Measurements from ENCODE around the gene CPLANE1. TPM values are rescaled to one million over a fixed set of nuclear protein-coding genes. Genes with fewer than 3 reads are reported as not detected.
A peak's percentile ranks its signal among the peaks of the same experiment; 100 is the strongest.
"Not testable (repeated sequence)": the region's sequence is repeated elsewhere in the genome, so short reads cannot be mapped to it uniquely, and the experiment has no call there.

CPLANE1 gene
- total and polyA plus RNA-seq, 2 of the 4 experiments (the other 2 are of a cell fraction), result 4.4 to 17.9 TPM

DNA sequence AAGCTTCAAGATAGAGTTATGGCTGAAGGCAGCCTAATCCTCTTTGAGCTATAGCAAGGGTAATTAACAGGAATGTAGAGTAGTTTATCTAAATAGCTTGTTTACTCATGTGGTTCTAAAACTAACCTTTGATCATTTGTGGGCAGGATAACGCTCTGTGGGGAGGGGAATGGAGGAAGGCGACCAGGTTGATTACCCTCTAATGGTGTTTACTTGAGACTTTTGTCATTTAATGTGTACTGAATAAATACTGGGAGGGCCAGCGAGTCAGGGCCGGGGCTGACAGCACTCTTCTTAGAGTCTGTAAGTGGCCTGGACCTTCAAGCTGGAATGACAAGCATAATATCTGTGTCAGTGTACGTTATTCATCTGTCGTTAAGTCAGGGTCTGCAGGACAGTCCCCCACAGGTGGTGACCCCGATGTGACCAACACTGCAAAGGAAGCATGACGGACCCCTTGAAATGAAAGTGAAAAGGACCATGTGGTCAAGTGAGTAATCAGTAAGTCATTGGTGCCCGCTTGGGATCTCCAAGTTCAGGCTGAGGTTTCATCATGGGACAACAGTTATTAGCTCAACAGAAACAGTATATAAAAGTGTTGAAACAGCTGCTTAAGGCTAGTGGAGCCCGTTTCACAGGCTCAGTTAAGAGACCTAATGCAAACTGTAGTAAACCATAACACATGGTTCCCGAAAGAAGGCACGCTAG is 162.6 kb downstream of the CPLANE1 start:
- 65% methylated on average over 2 of the region's 12 CpGs; no CpG with 5 or more reads in 1 of the 2 experiments for WGBS, 2 experiments (ENCODE audit: extremely low coverage in 2 of 2, insufficient read length in 1 of 2)
- peaks cover 1% of the 10 kb centered on the region; the same call in 1 of the 2 replicates for H3K36me3 ChIP-seq (ENCODE audit: control insufficient read depth, insufficient read depth, low read length)

DNA sequence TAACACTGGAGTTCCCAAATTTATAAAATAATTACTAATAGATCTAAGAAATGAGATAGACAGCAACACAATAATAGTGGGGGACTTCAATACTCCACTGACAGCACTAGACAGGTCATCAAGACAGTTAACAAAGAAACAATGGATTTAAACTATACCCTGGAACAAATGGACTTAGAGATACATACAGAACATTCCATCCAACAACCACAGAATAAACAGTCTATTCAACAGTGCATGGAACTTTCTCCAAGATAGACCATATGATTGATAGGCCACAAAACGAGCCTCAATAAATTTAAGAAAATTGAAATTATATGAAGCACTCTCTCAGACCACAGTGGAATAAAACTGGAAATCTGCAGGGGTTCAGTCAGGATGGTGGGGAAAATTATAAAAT is 163.2 kb downstream of the CPLANE1 start:
- intact Hi-C loops (cut with micrococcal nuclease); H4K91ac ChIP-seq (ENCODE audit: insufficient read depth, low read depth, low read length); H3K4me1 ChIP-seq (ENCODE audit: control insufficient read depth, insufficient read depth, low read length); H3K56ac ChIP-seq (ENCODE audit: extremely low read depth, insufficient read depth, low read length); POLR2A ChIA-PET (ENCODE audit: unreplicated experiment); H3K79me1 ChIP-seq (ENCODE audit: low read depth in 1 of 2, low read length in 2 of 2); H2BK20ac ChIP-seq (ENCODE audit: low read depth, low read length); H3K36me3 ChIP-seq (ENCODE audit: control insufficient read depth, insufficient read depth, low read length); BruUV-seq (replicated peaks); H3K18ac ChIP-seq (ENCODE audit: low read depth, low read length); H4K5ac ChIP-seq (ENCODE audit: low read depth, low read length); dilution Hi-C loops (cut with HindIII; ENCODE audit: low sequenced_read_pairs, unreplicated experiment); H2BK15ac ChIP-seq (ENCODE audit: low read depth, low read length); H2AK5ac ChIP-seq (ENCODE audit: low read depth, low read length); H3K9me3 ChIP-seq (ENCODE audit: control insufficient read depth, insufficient read depth, low read length); H2BK120ac ChIP-seq (ENCODE audit: low read depth, low read length); ATAC-seq (ENCODE audit: low read depth); H2AFZ ChIP-seq (replicated peaks; ENCODE audit: low read length, poor library complexity); H3K4me3 ChIP-seq (ENCODE audit: insufficient read depth, low read depth, low read length); H3K9me1 ChIP-seq (ENCODE audit: insufficient read depth, low read length); H3K4ac ChIP-seq (ENCODE audit: low read depth, low read length); H4K20me1 ChIP-seq (ENCODE audit: insufficient read depth, low read length); CTCF ChIA-PET; H3K27me3 ChIP-seq (ENCODE audit: control insufficient read depth, insufficient read depth, low read length); H4K8ac ChIP-seq (ENCODE audit: low read depth in 2 of 2, low read length in 2 of 2); H3K23ac ChIP-seq (ENCODE audit: low read depth, low read length); H2AK9ac ChIP-seq (replicated peaks; ENCODE audit: low read depth, low read length, poor library complexity); H2BK5ac ChIP-seq (ENCODE audit: low read depth, low read length, poor library complexity, severe bottlenecking); DNase-seq; in situ Hi-C loops (cut with MboI; ENCODE audit: low sequenced_read_pairs); H3K14ac ChIP-seq (replicated peaks; ENCODE audit: low read depth, low read length); H3K9ac ChIP-seq (ENCODE audit: low read depth, low read length); H3K4me2 ChIP-seq (ENCODE audit: low read depth, low read length); H3K27ac ChIP-seq (ENCODE audit: insufficient read depth, low read length): not testable (repeated sequence)
- no CpG with 5 or more reads among the region's 1 CpG for WGBS, 2 experiments (ENCODE audit: extremely low coverage in 2 of 2, insufficient read length in 1 of 2)

More for the DNA sequence above, 162.6 kb downstream of the CPLANE1 start:
- H3K9ac ChIP-seq (ENCODE audit: low read depth, low read length), result no peak overlapping the region
- H3K9me3 ChIP-seq (ENCODE audit: control insufficient read depth, insufficient read depth, low read length), result no peaks in the 10 kb centered on the region
- H2AFZ ChIP-seq (replicated peaks; ENCODE audit: low read length, poor library complexity), result no peak overlapping the region
- no peak overlapping the region for H2BK20ac ChIP-seq (ENCODE audit: low read depth, low read length)
- intact Hi-C loops (cut with micrococcal nuclease), result no loop called here
- no peaks in the 10 kb centered on the region for H4K20me1 ChIP-seq (ENCODE audit: insufficient read depth, low read length)
- H3K27ac ChIP-seq (ENCODE audit: insufficient read depth, low read length), result no peak overlapping the region
- no peak overlapping the region for H4K5ac ChIP-seq (ENCODE audit: low read depth, low read length)
- H3K56ac ChIP-seq (ENCODE audit: extremely low read depth, insufficient read depth, low read length), result no peak overlapping the region
- H3K4me2 ChIP-seq (ENCODE audit: low read depth, low read length), result peak overlapping the region; percentile 48; the same call in 1 of the 2 replicates
- H2AK5ac ChIP-seq (ENCODE audit: low read depth, low read length), result no peak overlapping the region
- no peak overlapping the region for H3K18ac ChIP-seq (ENCODE audit: low read depth, low read length)
- H3K79me1 ChIP-seq (ENCODE audit: low read depth in 1 of 2, low read length in 2 of 2), result no peaks in the 10 kb centered on the region
- BruUV-seq (replicated peaks), result no TSS peak
- no peak overlapping the region for H2BK15ac ChIP-seq (ENCODE audit: low read depth, low read length)
- ChIA-PET CTCF (interaction anchor here (0.6 kb wide), 1 partner anchor 553 kb away, joined by 3 read pairs; no protein-coding TSS in a partner anchor), POLR2A (ENCODE audit: unreplicated experiment) (no interaction called here)
- no peak overlapping the region for H2BK120ac ChIP-seq (ENCODE audit: low read depth, low read length)
- peak overlapping the region; percentile 5 for H2AK9ac ChIP-seq (replicated peaks; ENCODE audit: low read depth, low read length, poor library complexity)
- H4K91ac ChIP-seq (ENCODE audit: insufficient read depth, low read depth, low read length), result no peak overlapping the region
- H4K8ac ChIP-seq (ENCODE audit: low read depth in 2 of 2, low read length in 2 of 2), result no peak overlapping the region
- H3K4me1 ChIP-seq (ENCODE audit: control insufficient read depth, insufficient read depth, low read length), result peaks cover 1% of the 10 kb centered on the region; the same call in 1 of the 2 replicates
- in situ Hi-C loops (cut with MboI; ENCODE audit: low sequenced_read_pairs), result no loop called here
- H3K4me3 ChIP-seq (ENCODE audit: insufficient read depth, low read depth, low read length), result no peak overlapping the region
- no peak overlapping the region; the same call in 1 of the 2 replicates for H3K14ac ChIP-seq (replicated peaks; ENCODE audit: low read depth, low read length)
- H3K23ac ChIP-seq (ENCODE audit: low read depth, low read length), result no peak overlapping the region
- H3K4ac ChIP-seq (ENCODE audit: low read depth, low read length), result no peak overlapping the region
- dilution Hi-C loops (cut with HindIII; ENCODE audit: low sequenced_read_pairs, unreplicated experiment), result no loop called here
- ATAC-seq (ENCODE audit: low read depth) (peak; percentile 72), DNase-seq (peak; percentile 76)
- H3K27me3 ChIP-seq (ENCODE audit: control insufficient read depth, insufficient read depth, low read length), result no peaks in the 10 kb centered on the region
- H3K9me1 ChIP-seq (ENCODE audit: insufficient read depth, low read length), result 0 out of 2 replicates have a peak, but pooled peaks cover 3% of the 10 kb centered on the region
- TF ChIP-seq MXI1 (IDR thresholded peaks at IDR 0.05; ENCODE audit: borderline replicate concordance, low read depth, low read length) (no peak), CEBPB (IDR thresholded peaks at IDR 0.05; ENCODE audit: low read depth, low read length) (peak; percentile 39; the same call in 1 of the 2 replicates), CHD1 (IDR thresholded peaks at IDR 0.05; ENCODE audit: low read depth, low read length) (no peak), SMC3 (IDR thresholded peaks at IDR 0.05; ENCODE audit: low read depth, low read length) (no peak), NFE2L2 (IDR thresholded peaks at IDR 0.05; ENCODE audit: low read depth, low read length) (no peak), MAZ (IDR thresholded peaks at IDR 0.05; ENCODE audit: borderline replicate concordance, low read depth, low read length) (no peak), BHLHE40 (IDR thresholded peaks at IDR 0.05; ENCODE audit: low read depth, low read length) (no peak), FOS (IDR thresholded peaks at IDR 0.05; ENCODE audit: low read depth, low read length) (no peak)
- TF ChIP-seq, protein P1, sequence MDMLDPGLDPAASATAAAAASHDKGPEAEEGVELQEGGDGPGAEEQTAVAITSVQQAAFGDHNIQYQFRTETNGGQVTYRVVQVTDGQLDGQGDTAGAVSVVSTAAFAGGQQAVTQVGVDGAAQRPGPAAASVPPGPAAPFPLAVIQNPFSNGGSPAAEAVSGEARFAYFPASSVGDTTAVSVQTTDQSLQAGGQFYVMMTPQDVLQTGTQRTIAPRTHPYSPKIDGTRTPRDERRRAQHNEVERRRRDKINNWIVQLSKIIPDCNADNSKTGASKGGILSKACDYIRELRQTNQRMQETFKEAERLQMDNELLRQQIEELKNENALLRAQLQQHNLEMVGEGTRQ (IDR thresholded peaks at IDR 0.05; ENCODE audit: low read depth, low read length), result 0 out of 2 replicates have a peak, but pooled peaks have one; percentile 23
- H2BK5ac ChIP-seq (ENCODE audit: low read depth, low read length, poor library complexity, severe bottlenecking), result no peak overlapping the region
